WTC11 (cell line): Measurements from ENCODE around the gene C6orf120. TPM values are rescaled to one million over a fixed set of nuclear protein-coding genes. Genes with fewer than 3 reads are reported as not detected.

ENCODE experiments used
- ATAC-seq: fragments of 200-7000 bp; cut with Tn5 transposase; 2 replicates; pipeline ENCODE4 v1.10.0; 2021; ENCODE audit warnings: mild to moderate bottlenecking, moderate library complexity
- CTCF ChIA-PET: fragments of 300-600 bp; sonication (Branson Sonifier 250); formaldehyde crosslinking; loops from one replicate; lab custom pipeline; 2021; ENCODE audit warnings: antibody characterized with exemption; lab: Charles Lee
- POLR2A ChIA-PET: fragments of 350-600 bp; sonication (Branson Sonifier 250); formaldehyde crosslinking; loops from one replicate; lab custom pipeline; 2021; ENCODE audit warnings: antibody characterized with exemption; lab: Charles Lee
- DNase-seq: peaks from one replicate; pipeline ENCODE4 v3.0.0; 2021; ENCODE audit warnings: low spot score
- H3K27ac Mint-ChIP-seq: 2 replicates; pipeline ENCODE4 v1.8.0; 2021; ENCODE audit warnings: mixed read lengths
- H3K27me3 Mint-ChIP-seq: 2 replicates; pipeline ENCODE4 v1.8.0; 2021; ENCODE audit warnings: low read depth, mild to moderate bottlenecking, moderate library complexity, mixed read lengths
- H3K36me3 Mint-ChIP-seq: 2 replicates; pipeline ENCODE4 v1.8.0; 2021; ENCODE audit warnings: mixed read lengths
- H3K4me1 Mint-ChIP-seq: 2 replicates; pipeline ENCODE4 v1.8.0; 2022; ENCODE audit warnings: mixed read lengths
- H3K4me3 Mint-ChIP-seq: 2 replicates; pipeline ENCODE4 v1.8.0; 2021; ENCODE audit warnings: mild to moderate bottlenecking, moderate library complexity, mixed read lengths
- H3K9me3 Mint-ChIP-seq: 2 replicates; pipeline ENCODE4 v1.8.0; 2021; ENCODE audit warnings: mixed read lengths
- ATF3 ChIP-seq: sonication (generic); formaldehyde crosslinking; conservative IDR thresholded peaks from 2 replicates; pipeline ENCODE4 v1.8.1; 2022; ENCODE audit warnings: mild to moderate bottlenecking, missing genetic modification reagents
- EMX1 ChIP-seq: fragments of 250-450 bp; sonication (Bioruptor Pico); IDR thresholded peaks from 2 replicates; pipeline ENCODE4 v1.8.0; 2021; ENCODE audit warnings: mild to moderate bottlenecking
- ETV6 ChIP-seq: sonication (generic); formaldehyde crosslinking; IDR thresholded peaks from 2 replicates; pipeline ENCODE4 v1.8.1; 2022; ENCODE audit warnings: mild to moderate bottlenecking, missing genetic modification reagents
- FOXP1 ChIP-seq: sonication (generic); formaldehyde crosslinking; IDR thresholded peaks from 2 replicates; pipeline ENCODE4 v1.8.0; 2022; ENCODE audit warnings: missing genetic modification reagents, mild to moderate bottlenecking, moderate library complexity, borderline replicate concordance
- GABPB1 ChIP-seq: sonication (generic); formaldehyde crosslinking; IDR thresholded peaks from 2 replicates; pipeline ENCODE4 v1.8.1; 2023; ENCODE audit warnings: mild to moderate bottlenecking, missing genetic modification reagents
- IRF2 ChIP-seq: sonication (generic); formaldehyde crosslinking; IDR thresholded peaks from 2 replicates; pipeline ENCODE4 v1.8.0; 2022; ENCODE audit warnings: low read depth, missing genetic modification reagents, borderline replicate concordance
- JAZF1 ChIP-seq: fragments of 250-450 bp; sonication (Bioruptor Pico); IDR thresholded peaks from 2 replicates; pipeline ENCODE4 v1.9.0; 2021; ENCODE audit warnings: moderate library complexity, mild to moderate bottlenecking, inconsistent platforms
- MAX ChIP-seq: sonication (generic); formaldehyde crosslinking; IDR thresholded peaks from 2 replicates; pipeline ENCODE4 v1.8.0; 2022; ENCODE audit warnings: mild to moderate bottlenecking, missing genetic modification reagents
- NR1H2 ChIP-seq: sonication (generic); formaldehyde crosslinking; IDR thresholded peaks from 2 replicates; pipeline ENCODE4 v1.9.0; 2021; ENCODE audit warnings: mild to moderate bottlenecking, moderate library complexity, missing genetic modification reagents
- SMAD4 ChIP-seq: sonication (generic); formaldehyde crosslinking; IDR thresholded peaks from 2 replicates; pipeline ENCODE4 v1.8.0; 2022; ENCODE audit warnings: mild to moderate bottlenecking, missing genetic modification reagents
- TEAD4 ChIP-seq: sonication (generic); formaldehyde crosslinking; IDR thresholded peaks from 2 replicates; pipeline ENCODE4 v1.8.0; 2022; ENCODE audit warnings: mild to moderate bottlenecking, missing genetic modification reagents
- ZBTB21 ChIP-seq: sonication (generic); formaldehyde crosslinking; IDR thresholded peaks from 2 replicates; pipeline ENCODE4 v1.8.1; 2023; ENCODE audit warnings: mild to moderate bottlenecking, missing genetic modification reagents, borderline replicate concordance
- ZNF121 ChIP-seq: sonication (generic); formaldehyde crosslinking; IDR thresholded peaks from 2 replicates; pipeline ENCODE4 v1.8.0; 2023; ENCODE audit warnings: missing genetic modification reagents
- ZNF423 ChIP-seq: fragments of 250-450 bp; sonication (Bioruptor Pico); IDR thresholded peaks from 2 replicates; pipeline ENCODE4 v2.1.2; 2022; ENCODE audit warnings: mild to moderate bottlenecking, moderate library complexity
- ZNF512 ChIP-seq: sonication (generic); formaldehyde crosslinking; IDR thresholded peaks from 2 replicates; pipeline ENCODE4 v1.8.1; 2022; ENCODE audit warnings: missing genetic modification reagents, borderline replicate concordance
- total RNA-seq: library from RNA; stranded (reverse); gene quantifications from 3 replicates; pipeline ENCODE4 v1.2.3, GENCODE V29; 2021
- TF ChIP-seq, protein P1 (sequence below): fragments of 250-450 bp; sonication (Bioruptor Pico); IDR thresholded peaks from 2 replicates; pipeline ENCODE4 v1.9.0; 2021; ENCODE audit warnings: mild to moderate bottlenecking
- TF ChIP-seq, protein P2 (sequence below): sonication (generic); formaldehyde crosslinking; IDR thresholded peaks from 2 replicates; pipeline ENCODE4 v1.8.1; 2023; ENCODE audit warnings: mild to moderate bottlenecking, moderate library complexity, missing genetic modification reagents
- TF ChIP-seq, protein P3 (sequence below): sonication (generic); formaldehyde crosslinking; IDR thresholded peaks from 2 replicates; pipeline ENCODE4 v1.8.0; 2022; ENCODE audit warnings: mild to moderate bottlenecking, missing genetic modification reagents
- TF ChIP-seq, protein P4 (sequence below): sonication (generic); formaldehyde crosslinking; IDR thresholded peaks from 2 replicates; pipeline ENCODE4 v1.8.0; 2022; ENCODE audit warnings: mild to moderate bottlenecking, missing genetic modification reagents
- TF ChIP-seq, protein P5 (sequence below): fragments of 250-450 bp; sonication (Bioruptor Pico); IDR thresholded peaks from 2 replicates; pipeline ENCODE4 v1.8.0; 2021; ENCODE audit warnings: mild to moderate bottlenecking

The C6orf120 gene
- total RNA-seq, 1 experiment from 2014 or later, result 34.5 TPM

DNA sequence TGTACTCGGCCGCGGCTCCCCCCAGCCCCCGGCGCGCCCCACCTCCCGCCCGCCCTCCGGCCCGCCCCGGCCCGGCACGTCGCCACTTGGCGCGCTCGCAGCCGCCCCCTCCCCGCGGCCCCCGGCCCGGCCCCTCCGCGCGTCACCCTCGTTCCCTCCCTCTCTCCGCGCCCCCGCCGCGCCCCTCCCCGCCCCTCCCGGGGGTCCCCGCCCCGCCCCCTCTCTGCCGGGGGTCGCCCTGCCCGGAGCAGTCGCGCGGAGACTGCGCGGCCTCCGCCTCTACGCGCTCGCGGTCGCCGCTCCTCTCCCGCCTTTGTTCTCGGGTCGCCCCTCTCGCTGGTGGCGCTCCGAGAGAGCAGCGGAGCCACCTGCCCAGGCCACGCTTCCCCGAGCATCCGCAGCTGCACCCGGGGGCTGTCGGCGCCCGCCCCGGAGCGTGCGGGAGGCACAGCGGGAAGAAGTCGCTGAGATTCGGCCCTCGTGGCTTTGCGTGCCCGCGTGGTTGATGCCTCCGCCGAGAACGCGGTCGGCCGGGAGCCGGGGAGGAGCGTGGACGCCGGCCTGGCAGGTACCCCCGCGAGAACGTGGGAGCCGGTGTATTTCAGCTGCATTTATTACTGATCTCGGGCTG, 22.7 kb downstream of the C6orf120 start, which contains the start of gene PHF10 (continued):
- TF ChIP-seq, protein P1, sequence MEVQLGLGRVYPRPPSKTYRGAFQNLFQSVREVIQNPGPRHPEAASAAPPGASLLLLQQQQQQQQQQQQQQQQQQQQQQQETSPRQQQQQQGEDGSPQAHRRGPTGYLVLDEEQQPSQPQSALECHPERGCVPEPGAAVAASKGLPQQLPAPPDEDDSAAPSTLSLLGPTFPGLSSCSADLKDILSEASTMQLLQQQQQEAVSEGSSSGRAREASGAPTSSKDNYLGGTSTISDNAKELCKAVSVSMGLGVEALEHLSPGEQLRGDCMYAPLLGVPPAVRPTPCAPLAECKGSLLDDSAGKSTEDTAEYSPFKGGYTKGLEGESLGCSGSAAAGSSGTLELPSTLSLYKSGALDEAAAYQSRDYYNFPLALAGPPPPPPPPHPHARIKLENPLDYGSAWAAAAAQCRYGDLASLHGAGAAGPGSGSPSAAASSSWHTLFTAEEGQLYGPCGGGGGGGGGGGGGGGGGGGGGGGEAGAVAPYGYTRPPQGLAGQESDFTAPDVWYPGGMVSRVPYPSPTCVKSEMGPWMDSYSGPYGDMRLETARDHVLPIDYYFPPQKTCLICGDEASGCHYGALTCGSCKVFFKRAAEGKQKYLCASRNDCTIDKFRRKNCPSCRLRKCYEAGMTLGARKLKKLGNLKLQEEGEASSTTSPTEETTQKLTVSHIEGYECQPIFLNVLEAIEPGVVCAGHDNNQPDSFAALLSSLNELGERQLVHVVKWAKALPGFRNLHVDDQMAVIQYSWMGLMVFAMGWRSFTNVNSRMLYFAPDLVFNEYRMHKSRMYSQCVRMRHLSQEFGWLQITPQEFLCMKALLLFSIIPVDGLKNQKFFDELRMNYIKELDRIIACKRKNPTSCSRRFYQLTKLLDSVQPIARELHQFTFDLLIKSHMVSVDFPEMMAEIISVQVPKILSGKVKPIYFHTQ (CRISPR knock-in tag), result no peak
- TF ChIP-seq NR1H2 (no peak), JAZF1 (CRISPR knock-in tag) (no peak), ZNF121 (CRISPR knock-in tag) (no peak), EMX1 (no peak), ZBTB21 (no peak; the same call in 1 of the 2 replicates), GABPB1 (CRISPR knock-in tag) (peak; percentile 35; the same call in 1 of the 2 replicates), ETV6 (peak; percentile 78), SMAD4 (CRISPR knock-in tag) (no peak), ATF3 (no peak), TEAD4 (CRISPR knock-in tag) (0 out of 2 replicates have a peak, but pooled peaks have one; percentile 12), FOXP1 (peak; percentile 87)
- TF ChIP-seq, protein P2, sequence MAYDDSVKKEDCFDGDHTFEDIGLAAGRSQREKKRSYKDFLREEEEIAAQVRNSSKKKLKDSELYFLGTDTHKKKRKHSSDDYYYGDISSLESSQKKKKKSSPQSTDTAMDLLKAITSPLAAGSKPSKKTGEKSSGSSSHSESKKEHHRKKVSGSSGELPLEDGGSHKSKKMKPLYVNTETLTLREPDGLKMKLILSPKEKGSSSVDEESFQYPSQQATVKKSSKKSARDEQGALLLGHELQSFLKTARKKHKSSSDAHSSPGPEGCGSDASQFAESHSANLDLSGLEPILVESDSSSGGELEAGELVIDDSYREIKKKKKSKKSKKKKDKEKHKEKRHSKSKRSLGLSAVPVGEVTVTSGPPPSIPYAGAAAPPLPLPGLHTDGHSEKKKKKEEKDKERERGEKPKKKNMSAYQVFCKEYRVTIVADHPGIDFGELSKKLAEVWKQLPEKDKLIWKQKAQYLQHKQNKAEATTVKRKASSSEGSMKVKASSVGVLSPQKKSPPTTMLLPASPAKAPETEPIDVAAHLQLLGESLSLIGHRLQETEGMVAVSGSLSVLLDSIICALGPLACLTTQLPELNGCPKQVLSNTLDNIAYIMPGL, result peak; percentile 86; the same call in 1 of the 2 replicates
- TF ChIP-seq, protein P3, sequence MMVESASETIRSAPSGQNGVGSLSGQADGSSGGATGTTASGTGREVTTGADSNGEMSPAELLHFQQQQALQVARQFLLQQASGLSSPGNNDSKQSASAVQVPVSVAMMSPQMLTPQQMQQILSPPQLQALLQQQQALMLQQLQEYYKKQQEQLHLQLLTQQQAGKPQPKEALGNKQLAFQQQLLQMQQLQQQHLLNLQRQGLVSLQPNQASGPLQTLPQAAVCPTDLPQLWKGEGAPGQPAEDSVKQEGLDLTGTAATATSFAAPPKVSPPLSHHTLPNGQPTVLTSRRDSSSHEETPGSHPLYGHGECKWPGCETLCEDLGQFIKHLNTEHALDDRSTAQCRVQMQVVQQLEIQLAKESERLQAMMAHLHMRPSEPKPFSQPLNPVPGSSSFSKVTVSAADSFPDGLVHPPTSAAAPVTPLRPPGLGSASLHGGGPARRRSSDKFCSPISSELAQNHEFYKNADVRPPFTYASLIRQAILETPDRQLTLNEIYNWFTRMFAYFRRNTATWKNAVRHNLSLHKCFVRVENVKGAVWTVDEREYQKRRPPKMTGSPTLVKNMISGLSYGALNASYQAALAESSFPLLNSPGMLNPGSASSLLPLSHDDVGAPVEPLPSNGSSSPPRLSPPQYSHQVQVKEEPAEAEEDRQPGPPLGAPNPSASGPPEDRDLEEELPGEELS (CRISPR knock-in tag), result peak; percentile 67; the same call in 1 of the 2 replicates
- TF ChIP-seq, all 79 proteins: peak for 26

GRCh38 chr6:169725125-169726048, 23.5 kb downstream of the C6orf120 start:
- ChIA-PET POLR2A (interaction anchor here (1.2 to 2.4 kb wide), 2 partner anchors 24 to 26 kb away, joined by 6 to 14 read pairs; partner anchors contain the start of genes C6orf120, DYNLT2, ERMARD and WDR27), CTCF (interaction anchor here (0.8 to 1.0 kb wide), 2 partner anchors 23 to 28 kb away, joined by 3 read pairs; partner anchors contain the start of genes C6orf120 and WDR27)
- H3K27me3 Mint-ChIP-seq, result peaks cover 8% of the 10 kb centered on the region
- H3K36me3 Mint-ChIP-seq, result no peaks in the 10 kb centered on the region
- peak overlapping the region; percentile 86 for H3K27ac Mint-ChIP-seq
- peaks cover 36% of the 10 kb centered on the region for H3K4me1 Mint-ChIP-seq
- peak overlapping the region; percentile 81 for H3K4me3 Mint-ChIP-seq
- no peaks in the 10 kb centered on the region for H3K9me3 Mint-ChIP-seq
- peak; percentile 48 for DNase-seq
- ATAC-seq, result peak; percentile 39
- TF ChIP-seq, protein P2, result no peak; the same call in none of the 2 replicates
- no peak for TF ChIP-seq ZNF423 (CRISPR knock-in tag)
- no peak; the same call in 1 of the 2 replicates for TF ChIP-seq MAX (CRISPR knock-in tag)
- peak; percentile 61 for TF ChIP-seq GABPB1 (CRISPR knock-in tag)
- peak; percentile 51; the same call in 1 of the 2 replicates for TF ChIP-seq FOXP1
- TF ChIP-seq, protein P4, sequence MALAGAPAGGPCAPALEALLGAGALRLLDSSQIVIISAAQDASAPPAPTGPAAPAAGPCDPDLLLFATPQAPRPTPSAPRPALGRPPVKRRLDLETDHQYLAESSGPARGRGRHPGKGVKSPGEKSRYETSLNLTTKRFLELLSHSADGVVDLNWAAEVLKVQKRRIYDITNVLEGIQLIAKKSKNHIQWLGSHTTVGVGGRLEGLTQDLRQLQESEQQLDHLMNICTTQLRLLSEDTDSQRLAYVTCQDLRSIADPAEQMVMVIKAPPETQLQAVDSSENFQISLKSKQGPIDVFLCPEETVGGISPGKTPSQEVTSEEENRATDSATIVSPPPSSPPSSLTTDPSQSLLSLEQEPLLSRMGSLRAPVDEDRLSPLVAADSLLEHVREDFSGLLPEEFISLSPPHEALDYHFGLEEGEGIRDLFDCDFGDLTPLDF (CRISPR knock-in tag), result no peak
- no peak for TF ChIP-seq IRF2 (CRISPR knock-in tag)
- no peak for TF ChIP-seq ZNF512 (CRISPR knock-in tag)
- TF ChIP-seq, protein P5, sequence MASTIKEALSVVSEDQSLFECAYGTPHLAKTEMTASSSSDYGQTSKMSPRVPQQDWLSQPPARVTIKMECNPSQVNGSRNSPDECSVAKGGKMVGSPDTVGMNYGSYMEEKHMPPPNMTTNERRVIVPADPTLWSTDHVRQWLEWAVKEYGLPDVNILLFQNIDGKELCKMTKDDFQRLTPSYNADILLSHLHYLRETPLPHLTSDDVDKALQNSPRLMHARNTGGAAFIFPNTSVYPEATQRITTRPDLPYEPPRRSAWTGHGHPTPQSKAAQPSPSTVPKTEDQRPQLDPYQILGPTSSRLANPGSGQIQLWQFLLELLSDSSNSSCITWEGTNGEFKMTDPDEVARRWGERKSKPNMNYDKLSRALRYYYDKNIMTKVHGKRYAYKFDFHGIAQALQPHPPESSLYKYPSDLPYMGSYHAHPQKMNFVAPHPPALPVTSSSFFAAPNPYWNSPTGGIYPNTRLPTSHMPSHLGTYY (CRISPR knock-in tag), result no peak
